ENCODE measurements around the gene FSHR. TPM values are rescaled to one million over a fixed set of nuclear protein-coding genes. Genes with fewer than 3 reads are reported as not detected.

The FSHR gene
- total and polyA plus RNA-seq, 12 donors: 0.17 to 0.47 (median 0.21) TPM; not detected in 6

- ATAC-seq: no peak
- Histone ChIP-seq H3K4me3 (no peak overlapping the region), H3K36me3 (no peaks in the 10 kb centered on the region), H3K4me1 (no peaks in the 10 kb centered on the region), H3K9me3 (no peaks in the 10 kb centered on the region), H3K27me3 (no peaks in the 10 kb centered on the region), H3K27ac (no peak overlapping the region)
- no peak for TF ChIP-seq CTCF (IDR thresholded peaks at IDR 0.05)
- intact Hi-C loops (cut with DNase I): no loop called here
- DNase-seq: no peak
- WGBS, 2 donors: 68 to 81% methylated on average over 2 of the region's 2 CpGs
Observed at GRCh38 chr2:49105506-49105905, 48.8 kb downstream of the FSHR start.

GRCh38 chr2:49102146-49102545, 52.2 kb downstream of the FSHR start:
- intact Hi-C loops (cut with DNase I): no loop called here
- DNase-seq: no peak
- H3K27ac ChIP-seq: no peak overlapping the region
- no peak for ATAC-seq
- peaks cover 0 to 6% (median 0%) of the 10 kb centered on the region in 11 donors for H3K9me3 ChIP-seq
- TF ChIP-seq CTCF (IDR thresholded peaks at IDR 0.05): no peak
- H3K27me3 ChIP-seq: no peaks in the 10 kb centered on the region
- 59% methylated on average over 1 of the region's 1 CpG for WGBS, 2 donors
- H3K4me1 ChIP-seq: no peaks in the 10 kb centered on the region
- H3K36me3 ChIP-seq: no peaks in the 10 kb centered on the region
- H3K4me3 ChIP-seq: no peak overlapping the region

- DNase-seq (no peak), ATAC-seq (no peak)
- peaks cover 0 to 7% (median 0%) of the 10 kb centered on the region in 11 donors for H3K9me3 ChIP-seq
- H3K36me3 ChIP-seq: no peaks in the 10 kb centered on the region
- TF ChIP-seq CTCF (IDR thresholded peaks at IDR 0.05): no peak
- no peaks in the 10 kb centered on the region for H3K27me3 ChIP-seq
- intact Hi-C loops (cut with DNase I): no loop called here
- H3K27ac ChIP-seq: no peak overlapping the region
- WGBS, 2 donors: 62 to 73% methylated on average over 2 of the region's 2 CpGs
- H3K4me3 ChIP-seq: no peak overlapping the region
- H3K4me1 ChIP-seq: no peaks in the 10 kb centered on the region
Observed at GRCh38 chr2:49080681-49081080, 73.6 kb downstream of the FSHR start.

GRCh38 chr2:49070716-49071115, 83.6 kb downstream of the FSHR start:
- TF ChIP-seq CTCF (IDR thresholded peaks at IDR 0.05): no peak

More at GRCh38 chr2:49070716-49071115, 83.6 kb downstream of the FSHR start:
- intact Hi-C loops (cut with DNase I): no loop called here
- WGBS, 2 donors: 29 to 44% methylated on average over 2 of the region's 2 CpGs
- H3K4me1 ChIP-seq: no peaks in the 10 kb centered on the region
- H3K9me3 ChIP-seq: peaks cover 0 to 29% (median 8%) of the 10 kb centered on the region in 11 donors
- H3K27me3 ChIP-seq: no peaks in the 10 kb centered on the region
- DNase-seq: no peak
- H3K27ac ChIP-seq: no peak overlapping the region
- H3K4me3 ChIP-seq: no peak overlapping the region
- no peak for ATAC-seq
- no peaks in the 10 kb centered on the region for H3K36me3 ChIP-seq

Measured in heart right ventricle (tissue), 16 donors.